HepG2 (cell line): Measurements from ENCODE around the gene ST6GALNAC6. TPM values are rescaled to one million over a fixed set of nuclear protein-coding genes. Genes with fewer than 3 reads are reported as not detected.

Experiments used
- ARNT ChIP-seq: fragments of 450-650 bp; IDR thresholded peaks from 2 replicates; pipeline ENCODE4 v1.6.1; 2017
- ASH2L ChIP-seq: fragments of 300-600, 200-600 bp; sonication (generic); IDR thresholded peaks from 2 replicates; pipeline ENCODE4 v1.7.0; 2017; ENCODE audit warnings: low read depth, mild to moderate bottlenecking, moderate library complexity, mixed read lengths, low read length; ENCODE audit not compliant: insufficient read length
- CEBPZ ChIP-seq: IDR thresholded peaks from 2 replicates; pipeline ENCODE4 v1.6.1; 2012; ENCODE audit warnings: low read length, improper control_type of control experiment
- ETV5 ChIP-seq: IDR thresholded peaks from 2 replicates; pipeline ENCODE4 v1.6.1; 2018; ENCODE audit warnings: missing biosample characterization, missing genetic modification reagents, inconsistent platforms, borderline replicate concordance
- GMEB2 ChIP-seq: IDR thresholded peaks from 2 replicates; pipeline ENCODE4 v1.6.1; 2016; ENCODE audit warnings: missing biosample characterization, missing genetic modification reagents, low read depth
- GTF3A ChIP-seq: sonication (generic); formaldehyde crosslinking; conservative IDR thresholded peaks from 2 replicates; pipeline ENCODE4 v1.4.0; 2020; ENCODE audit warnings: mild to moderate bottlenecking, missing genetic modification reagents
- HNRNPUL1 ChIP-seq: fragments of 200-400 bp; formaldehyde crosslinking; IDR thresholded peaks from 2 replicates; pipeline ENCODE4 v1.6.1; 2017; ENCODE audit warnings: low read depth, mild to moderate bottlenecking, low read length, moderate library complexity
- IRX3 ChIP-seq: sonication (generic); formaldehyde crosslinking; IDR thresholded peaks from 2 replicates; pipeline ENCODE4 v1.8.1; 2023; ENCODE audit warnings: mild to moderate bottlenecking, low read depth, missing genetic modification reagents, borderline replicate concordance
- JDP2 ChIP-seq: sonication (generic); formaldehyde crosslinking; IDR thresholded peaks from 2 replicates; pipeline ENCODE4 v1.8.1; 2022; ENCODE audit warnings: missing genetic modification reagents, borderline replicate concordance
- JUN ChIP-seq: sonication (generic); formaldehyde crosslinking; IDR thresholded peaks from 2 replicates; pipeline ENCODE4 v1.4.0; 2020; ENCODE audit warnings: mild to moderate bottlenecking, missing genetic modification reagents
- PITX1 ChIP-seq: sonication (generic); formaldehyde crosslinking; IDR thresholded peaks from 2 replicates; pipeline ENCODE4 v1.5.1; 2020; ENCODE audit warnings: mild to moderate bottlenecking, missing genetic modification reagents
- SRF ChIP-seq: IDR thresholded peaks from 2 replicates; pipeline ENCODE4 v1.6.1; 2011; ENCODE audit warnings: mild to moderate bottlenecking, low read depth, low read length, moderate library complexity
- TBX2 ChIP-seq: sonication (generic); formaldehyde crosslinking; IDR thresholded peaks from 2 replicates; pipeline ENCODE4 v1.5.0; 2020; ENCODE audit warnings: missing genetic modification reagents, mild to moderate bottlenecking, borderline replicate concordance
- XBP1 ChIP-seq: sonication (generic); formaldehyde crosslinking; IDR thresholded peaks from 2 replicates; pipeline ENCODE4 v1.5.0; 2020; ENCODE audit warnings: missing genetic modification reagents
- ZFX ChIP-seq: sonication (generic); formaldehyde crosslinking; IDR thresholded peaks from 2 replicates; pipeline ENCODE4 v1.4.0; 2020; ENCODE audit warnings: mild to moderate bottlenecking, low read depth, missing genetic modification reagents, moderate library complexity
- ZNF260 ChIP-seq: sonication (generic); formaldehyde crosslinking; IDR thresholded peaks from 2 replicates; pipeline ENCODE4 v1.4.0; 2020; ENCODE audit warnings: missing genetic modification reagents, low read depth, mild to moderate bottlenecking, borderline replicate concordance
- ZNF280B ChIP-seq: sonication (generic); formaldehyde crosslinking; IDR thresholded peaks from 2 replicates; pipeline ENCODE4 v1.5.0; 2020; ENCODE audit warnings: missing genetic modification reagents, mild to moderate bottlenecking, borderline replicate concordance
- ZNF546 ChIP-seq: sonication (generic); formaldehyde crosslinking; conservative IDR thresholded peaks from 2 replicates; pipeline ENCODE4 v1.8.1; 2023; ENCODE audit warnings: mild to moderate bottlenecking, missing genetic modification reagents
- ZXDC ChIP-seq: sonication (generic); formaldehyde crosslinking; IDR thresholded peaks from 2 replicates; pipeline ENCODE4 v1.5.0; 2020; ENCODE audit warnings: mild to moderate bottlenecking, missing genetic modification reagents
- polyA plus RNA-seq, 8 experiments: library from polyadenylated mRNA; depleted of rRNA in 3 of 8; stranded (reverse) in 7 of 8; unstranded in 1 of 8; fragments of >200 nt; fragmentation: Illumina TruSeq in 4 of 8; extraction: Trizol in 4 of 8; gene quantifications; 2 replicates each; pipeline versions ENCODE4 v1.2.1 to v1.2.3, GENCODE V29; 2011 to 2016; ENCODE audit warnings: low read depth in 4 of 8, missing spikeins in 1 of 8, mixed read lengths in 1 of 8; ENCODE audit not compliant: insufficient read depth in 1 of 8
- total RNA-seq, 5 experiments: library from RNA; depleted of rRNA; stranded (reverse); fragments of >200 nt; fragmentation: Illumina TruSeq; extraction: Trizol; gene quantifications; 2 replicates each; pipeline ENCODE4 v1.2.3, GENCODE V29; 2016; ENCODE audit warnings: low read depth in 1 of 5

The ST6GALNAC6 gene
- total and polyA plus RNA-seq, 2 of the 13 experiments (the other 11 are each of a cell fraction or from before 2014, with no cell fraction given), result 18.5 to 65.4 TPM

GRCh38 chr9:127937388-127938297 is 38.2 kb upstream of the ST6GALNAC6 start, which contains the start of gene DPM2 (continued):
- no peak for TF ChIP-seq CEBPZ
- no peak for TF ChIP-seq PITX1
- no peak for TF ChIP-seq GMEB2 (CRISPR knock-in tag)
- peak; percentile 40 for TF ChIP-seq ASH2L
- TF ChIP-seq XBP1 (CRISPR knock-in tag), result no peak
- TF ChIP-seq ZXDC (CRISPR knock-in tag), result peak; percentile 75; the same call in 1 of the 2 replicates
- TF ChIP-seq ARNT, result no peak
- TF ChIP-seq ZNF260 (CRISPR knock-in tag), result no peak
- TF ChIP-seq ZFX (CRISPR knock-in tag), result peak; percentile 91
- TF ChIP-seq HNRNPUL1, result no peak
- TF ChIP-seq JUN (CRISPR knock-in tag), result no peak
- TF ChIP-seq GTF3A (CRISPR knock-in tag), result 0 out of 2 replicates have a peak, but pooled peaks have one; percentile 53
- TF ChIP-seq ETV5 (CRISPR knock-in tag), result peak; percentile 65; the same call in 1 of the 2 replicates
- TF ChIP-seq JDP2 (CRISPR knock-in tag), result no peak
- TF ChIP-seq SRF, result no peak
- no peak for TF ChIP-seq IRX3
- TF ChIP-seq ZNF280B (CRISPR knock-in tag), result no peak
- TF ChIP-seq ZNF546, result no peak
- TF ChIP-seq TBX2 (CRISPR knock-in tag), result peak; percentile 14; the same call in 1 of the 2 replicates
